GM12873 (cell line): Measurements from ENCODE around the gene NAA40.

Experiments used
- TF ChIP-seq, protein P1 (sequence below): IDR thresholded peaks from 2 replicates; pipeline ENCODE4 v1.5.1; 2012; ENCODE audit warnings: low read depth, mild to moderate bottlenecking, moderate library complexity, low read length, control low read depth; ENCODE audit not compliant: insufficient read depth; ENCODE audit errors: missing control alignments

Gene NAA40

DNA sequence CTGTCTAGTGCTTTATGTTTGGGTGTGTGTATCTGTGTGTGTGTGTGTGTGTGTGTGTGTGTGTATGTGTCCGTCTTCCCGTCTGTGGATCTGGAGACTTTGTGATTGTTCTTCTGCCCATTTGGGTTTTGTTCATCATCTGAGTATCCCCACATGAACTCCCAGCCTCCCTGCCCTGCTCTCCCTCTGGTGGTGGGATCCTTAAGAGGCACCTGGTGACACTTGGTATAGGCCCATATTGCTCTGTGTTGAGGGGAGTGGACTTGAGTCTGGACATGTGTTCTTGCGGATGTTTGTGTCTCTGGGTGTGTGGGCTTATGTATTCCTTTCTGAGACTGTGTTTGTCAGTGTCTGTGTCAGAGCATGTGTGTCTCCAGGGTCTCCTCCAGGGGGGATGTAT, 37.1 kb upstream of the NAA40 start:
- TF ChIP-seq, protein P1, sequence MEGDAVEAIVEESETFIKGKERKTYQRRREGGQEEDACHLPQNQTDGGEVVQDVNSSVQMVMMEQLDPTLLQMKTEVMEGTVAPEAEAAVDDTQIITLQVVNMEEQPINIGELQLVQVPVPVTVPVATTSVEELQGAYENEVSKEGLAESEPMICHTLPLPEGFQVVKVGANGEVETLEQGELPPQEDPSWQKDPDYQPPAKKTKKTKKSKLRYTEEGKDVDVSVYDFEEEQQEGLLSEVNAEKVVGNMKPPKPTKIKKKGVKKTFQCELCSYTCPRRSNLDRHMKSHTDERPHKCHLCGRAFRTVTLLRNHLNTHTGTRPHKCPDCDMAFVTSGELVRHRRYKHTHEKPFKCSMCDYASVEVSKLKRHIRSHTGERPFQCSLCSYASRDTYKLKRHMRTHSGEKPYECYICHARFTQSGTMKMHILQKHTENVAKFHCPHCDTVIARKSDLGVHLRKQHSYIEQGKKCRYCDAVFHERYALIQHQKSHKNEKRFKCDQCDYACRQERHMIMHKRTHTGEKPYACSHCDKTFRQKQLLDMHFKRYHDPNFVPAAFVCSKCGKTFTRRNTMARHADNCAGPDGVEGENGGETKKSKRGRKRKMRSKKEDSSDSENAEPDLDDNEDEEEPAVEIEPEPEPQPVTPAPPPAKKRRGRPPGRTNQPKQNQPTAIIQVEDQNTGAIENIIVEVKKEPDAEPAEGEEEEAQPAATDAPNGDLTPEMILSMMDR, result peak; percentile 32

DNA sequence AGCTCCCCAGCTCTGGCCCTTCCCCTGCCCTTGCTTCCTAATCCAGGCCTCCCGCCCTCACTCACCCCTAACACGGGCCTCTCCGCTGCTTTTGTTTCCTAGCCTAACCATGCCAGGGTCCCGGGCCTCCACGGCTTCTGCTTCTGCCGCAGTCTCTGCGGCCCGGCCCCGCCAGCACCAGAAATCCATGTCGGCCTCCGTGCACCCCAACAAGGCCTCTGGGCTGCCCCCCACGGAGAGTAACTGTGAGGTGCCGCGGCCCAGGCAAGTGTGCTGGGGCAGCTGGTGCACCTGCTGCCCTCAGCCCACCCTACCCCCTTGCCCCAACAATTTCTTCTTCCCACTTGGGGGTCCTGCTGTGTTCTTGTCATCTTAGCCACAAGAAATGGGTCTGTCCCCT, 34.9 kb upstream of the NAA40 start:
- TF ChIP-seq, protein P1, result no peak

DNA sequence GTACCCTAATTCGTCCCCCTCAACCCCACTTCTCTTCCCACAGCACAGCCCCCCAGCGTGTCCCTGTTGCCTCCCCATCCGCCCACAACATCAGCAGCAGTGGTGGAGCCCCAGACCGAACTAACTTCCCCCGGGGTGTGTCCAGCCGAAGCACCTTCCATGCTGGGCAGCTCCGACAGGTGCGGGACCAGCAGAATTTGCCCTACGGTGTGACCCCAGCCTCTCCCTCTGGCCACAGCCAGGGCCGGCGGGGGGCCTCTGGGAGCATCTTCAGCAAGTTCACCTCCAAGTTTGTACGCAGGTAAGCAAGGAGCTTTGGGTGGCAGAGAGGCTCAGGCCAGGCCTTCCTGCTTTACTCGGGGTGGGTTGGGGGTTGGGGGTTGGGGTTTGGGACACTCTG, 34.1 kb upstream of the NAA40 start:
- TF ChIP-seq, protein P1, result no peak

DNA sequence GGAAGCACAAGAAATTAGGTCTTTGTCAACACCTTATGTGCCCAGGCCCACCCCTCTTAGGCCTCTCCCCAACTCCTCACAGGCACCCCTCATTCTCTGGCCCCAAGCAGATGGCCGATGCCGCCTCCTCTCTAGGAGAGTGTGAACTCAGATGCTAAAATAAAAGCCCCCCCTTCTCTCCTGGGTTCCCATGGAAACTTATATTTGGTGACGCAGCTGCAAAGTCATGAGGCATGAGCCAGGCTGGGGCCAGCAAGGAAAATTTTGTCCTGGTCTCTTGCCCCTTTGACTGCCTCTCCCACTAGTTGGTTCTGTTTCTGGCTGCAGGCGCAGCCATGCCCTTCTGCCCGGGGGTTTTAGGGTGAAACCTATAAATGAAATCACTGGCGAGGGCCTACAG, 33.6 kb upstream of the NAA40 start:
- TF ChIP-seq, protein P1, result no peak

DNA sequence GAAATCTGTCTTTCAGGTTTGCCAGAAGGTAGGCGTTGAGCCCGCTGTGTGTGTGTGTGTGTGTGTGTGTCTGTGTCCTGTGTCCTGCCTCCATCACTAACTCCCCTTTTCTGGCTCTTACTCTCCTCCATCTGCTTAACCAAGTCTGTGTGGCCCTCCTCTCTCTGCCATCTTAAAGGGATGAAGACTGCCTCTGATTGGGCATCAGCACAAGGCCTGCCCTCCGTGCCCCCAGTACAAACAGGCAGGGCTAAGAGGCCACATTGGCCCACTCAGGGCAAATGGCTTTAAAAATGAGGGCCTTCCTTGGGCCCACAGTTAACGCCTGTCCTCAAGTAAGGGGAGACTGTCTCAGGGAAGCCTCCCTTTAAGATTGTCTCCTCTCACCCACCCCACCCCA, 32.7 kb upstream of the NAA40 start:
- TF ChIP-seq, protein P1, result no peak

DNA sequence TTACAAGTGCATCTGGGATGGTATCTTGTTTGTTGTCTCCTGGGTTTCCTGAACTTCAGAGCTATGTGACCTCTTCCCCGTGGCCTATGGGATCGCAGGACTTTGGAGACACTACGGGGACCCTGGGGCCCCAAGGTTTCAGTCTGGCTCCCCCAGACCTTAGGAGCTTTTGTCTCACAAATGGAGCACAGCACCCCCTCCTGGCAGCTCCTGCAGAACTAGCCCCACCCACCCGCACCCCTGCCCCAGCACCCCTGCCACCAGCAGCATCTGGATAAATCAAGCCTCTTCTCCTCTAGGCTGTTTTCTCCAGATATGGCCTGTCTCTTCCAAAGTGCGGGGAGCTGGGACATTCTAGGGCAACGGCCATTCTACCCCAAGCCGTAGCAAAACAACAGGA, 32.2 kb upstream of the NAA40 start:
- TF ChIP-seq, protein P1, result peak; percentile 29

DNA sequence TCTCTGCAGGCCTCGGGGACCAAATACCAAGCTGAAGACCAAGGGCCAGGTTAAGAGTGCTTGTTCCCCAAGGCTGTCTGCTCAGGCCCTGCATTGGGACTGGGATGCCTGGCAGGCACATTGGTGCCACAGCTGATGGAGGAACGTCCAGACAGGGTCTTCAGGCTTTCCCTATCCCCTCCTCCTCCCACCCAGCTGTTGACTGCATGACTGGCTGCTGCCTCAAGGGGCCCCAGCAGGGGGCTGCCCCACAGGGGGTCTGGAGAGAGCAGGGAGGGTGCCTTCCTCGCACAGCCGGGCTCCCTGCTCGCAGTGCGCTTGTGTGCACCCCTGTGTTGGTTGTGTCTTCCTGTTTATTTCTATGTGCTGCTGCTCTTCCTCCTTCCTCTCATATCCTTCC, 31.7 kb upstream of the NAA40 start:
- TF ChIP-seq, protein P1, result no peak
